ENCODE data around the gene SHROOM2. TPM values are rescaled to one million over a fixed set of nuclear protein-coding genes. Genes with fewer than 3 reads are reported as not detected.

Gene SHROOM2
- total RNA-seq = under 1 TPM; 0.11 to 0.47 (median 0.23) TPM
- polyA plus RNA-seq = under 1 TPM; 0.05 to 0.12 (median 0.06) TPM
- long read RNA-seq, donor 1 = 0 reads
- long read RNA-seq, donor 2 = 0 reads

- H3K36me3 ChIP-seq (ENCODE audit: insufficient read depth in 1 of 2, low read depth in 1 of 2) = no peaks in the 10 kb centered on the region
- ATAC-seq (no peak), DNase-seq (no peak)
- intact Hi-C loops (cut with DNase I) = no loop called here
- no peaks in the 10 kb centered on the region for H3K9me3 ChIP-seq
- no peaks in the 10 kb centered on the region for H3K4me1 ChIP-seq
- peak within 1 kb of the TSS; percentile 60 for H3K4me3 ChIP-seq
- TF ChIP-seq CTCF (IDR thresholded peaks at IDR 0.05) = no peak
- no peak within 1 kb of the TSS for H3K27ac ChIP-seq
- WGBS, 3 donors = 0 to 8% (median 1%) methylated on average over 12 to 102 of the region's 132 CpGs
- peaks cover 0 to 49% (median 3%) of the 10 kb centered on the region in 3 donors for H3K27me3 ChIP-seq (ENCODE audit: insufficient read depth in 3 of 3, low read length in 2 of 3)
These were observed at the start of gene SHROOM2 for GRCh38 chrX:9785944-9786797. Gene SHROOM2 (plus strand): TSS chrX:9786429. CDS start chrX:9786546, 117 bp downstream.

GRCh38 chrX:9737363-9737762 is 48.9 kb upstream of the SHROOM2 start:
- WGBS, 3 donors = 61 to 62% (median 61%) methylated on average over 7 of the region's 7 CpGs
- H3K27ac ChIP-seq = no peak overlapping the region
- ATAC-seq (no peak), DNase-seq (no peak)
- intact Hi-C loops (cut with DNase I) = no loop called here
- H3K4me1 ChIP-seq = no peaks in the 10 kb centered on the region
- H3K9me3 ChIP-seq = no peaks in the 10 kb centered on the region
- no peaks in the 10 kb centered on the region for H3K36me3 ChIP-seq (ENCODE audit: insufficient read depth in 1 of 2, low read depth in 1 of 2)
- no peak overlapping the region for H3K4me3 ChIP-seq
- TF ChIP-seq CTCF (IDR thresholded peaks at IDR 0.05) = no peak
- H3K27me3 ChIP-seq (ENCODE audit: insufficient read depth in 3 of 3, low read length in 2 of 3) = peaks cover 0 to 4% (median 0%) of the 10 kb centered on the region in 3 donors

GRCh38 chrX:9738151-9738550 is 48.1 kb upstream of the SHROOM2 start:
- Histone ChIP-seq H3K27ac (no peak overlapping the region), H3K4me1 (no peaks in the 10 kb centered on the region), H3K27me3 (ENCODE audit: insufficient read depth in 3 of 3, low read length in 2 of 3) (peaks cover 0 to 4% (median 0%) of the 10 kb centered on the region in 3 donors), H3K4me3 (no peak overlapping the region), H3K9me3 (no peaks in the 10 kb centered on the region), H3K36me3 (ENCODE audit: insufficient read depth in 1 of 2, low read depth in 1 of 2) (no peaks in the 10 kb centered on the region)
- DNase-seq = no peak
- ATAC-seq = no peak
- intact Hi-C loops (cut with DNase I) = no loop called here
- WGBS, 3 donors = 12 to 35% (median 13%) methylated on average over 3 of the region's 3 CpGs
- no peak for TF ChIP-seq CTCF (IDR thresholded peaks at IDR 0.05)

- no peak for ATAC-seq
- no peak for TF ChIP-seq CTCF (IDR thresholded peaks at IDR 0.05)
- no peaks in the 10 kb centered on the region for H3K36me3 ChIP-seq (ENCODE audit: insufficient read depth in 1 of 2, low read depth in 1 of 2)
These were observed 47.1 kb upstream of the SHROOM2 start for GRCh38 chrX:9739130-9739529.

More at GRCh38 chrX:9739130-9739529, 47.1 kb upstream of the SHROOM2 start:
- H3K4me3 ChIP-seq = no peak overlapping the region
- intact Hi-C loops (cut with DNase I) = no loop called here
- no peaks in the 10 kb centered on the region for H3K4me1 ChIP-seq
- H3K9me3 ChIP-seq = no peaks in the 10 kb centered on the region
- WGBS, 3 donors = 78 to 90% (median 88%) methylated on average over 5 of the region's 5 CpGs
- peaks cover 0 to 4% (median 0%) of the 10 kb centered on the region in 3 donors for H3K27me3 ChIP-seq (ENCODE audit: insufficient read depth in 3 of 3, low read length in 2 of 3)
- no peak overlapping the region for H3K27ac ChIP-seq
- no peak for DNase-seq

All from psoas muscle (tissue), 8 donors.